PC-3 (cell line): Measurements from ENCODE around the gene TMEM52.

ENCODE experiments used
- CTCF ChIP-seq: fragments of 300-600 bp; sonication (generic); conservative IDR thresholded peaks from 2 replicates; pipeline ENCODE4 v1.5.1; 2017; ENCODE audit warnings: antibody characterized with exemption, low read depth, mild to moderate bottlenecking, low read length
- EZH2 ChIP-seq: fragments of 300-600 bp; sonication (generic); IDR thresholded peaks from one replicate; pipeline ENCODE4 v1.6.1; 2017; ENCODE audit warnings: antibody characterized with exemption, mild to moderate bottlenecking, low read length; ENCODE audit not compliant: unreplicated experiment
- EZH2phosphoT487 ChIP-seq: fragments of 300-600 bp; sonication (generic); IDR thresholded peaks from 2 replicates; pipeline ENCODE4 v1.6.1; 2018; ENCODE audit warnings: mild to moderate bottlenecking, antibody characterized with exemption, low read length, borderline replicate concordance

GRCh38 chr1:1937061-1937460, 18.0 kb upstream of the TMEM52 start:
- TF ChIP-seq CTCF (no peak), EZH2phosphoT487 (no peak), EZH2 (no peak)
